BLaER1 treated with 17β-estradiol and CSF1 and Interleukin-3, amounts not matched to agents 10 nM and 100 nM (cell line): ENCODE data around the gene RBM45.

Experiments
- H3K27ac ChIP-seq, 11 experiments: shearing (Covaris generic); formaldehyde crosslinking; 2 replicates each; pipeline ENCODE4 v1.8.1; 2022
- H3K27me3 ChIP-seq, 11 experiments: shearing (Covaris generic); formaldehyde crosslinking; 2 replicates each; pipeline ENCODE4 v1.8.1; 2022
- H3K36me3 ChIP-seq, 11 experiments: shearing (Covaris generic); formaldehyde crosslinking; 2 replicates each; pipeline ENCODE4 v1.8.1; 2022
- H3K4me1 ChIP-seq, 10 experiments: shearing (Covaris generic); formaldehyde crosslinking; 2 replicates each; pipeline ENCODE4 v1.8.1; 2022
- H3K4me2 ChIP-seq, 11 experiments: shearing (Covaris generic); formaldehyde crosslinking; 2 replicates each; pipeline ENCODE4 v1.8.1; 2022
- H3K4me3 ChIP-seq, 10 experiments: shearing (Covaris generic); formaldehyde crosslinking; 2 replicates each; pipeline ENCODE4 v1.8.1; 2022
- H3K9ac ChIP-seq, 11 experiments: shearing (Covaris generic); formaldehyde crosslinking; 2 replicates each; pipeline ENCODE4 v1.8.1; 2022
- H3K9me3 ChIP-seq, 11 experiments: shearing (Covaris generic); formaldehyde crosslinking; replicated peaks in 1 of 11; 2 replicates each; pipeline ENCODE4 v1.8.1; 2022
- H4K20me1 ChIP-seq, 11 experiments: shearing (Covaris generic); formaldehyde crosslinking; 2 replicates each; pipeline ENCODE4 v1.8.1; 2022
- Cebpa-rat ChIP-seq, 11 experiments: shearing (Covaris generic); IDR thresholded peaks; 2 replicates each; pipeline ENCODE4 v1.8.1; 2022

The RBM45 gene, protein sequence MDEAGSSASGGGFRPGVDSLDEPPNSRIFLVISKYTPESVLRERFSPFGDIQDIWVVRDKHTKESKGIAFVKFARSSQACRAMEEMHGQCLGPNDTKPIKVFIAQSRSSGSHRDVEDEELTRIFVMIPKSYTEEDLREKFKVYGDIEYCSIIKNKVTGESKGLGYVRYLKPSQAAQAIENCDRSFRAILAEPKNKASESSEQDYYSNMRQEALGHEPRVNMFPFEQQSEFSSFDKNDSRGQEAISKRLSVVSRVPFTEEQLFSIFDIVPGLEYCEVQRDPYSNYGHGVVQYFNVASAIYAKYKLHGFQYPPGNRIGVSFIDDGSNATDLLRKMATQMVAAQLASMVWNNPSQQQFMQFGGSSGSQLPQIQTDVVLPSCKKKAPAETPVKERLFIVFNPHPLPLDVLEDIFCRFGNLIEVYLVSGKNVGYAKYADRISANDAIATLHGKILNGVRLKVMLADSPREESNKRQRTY

DNA sequence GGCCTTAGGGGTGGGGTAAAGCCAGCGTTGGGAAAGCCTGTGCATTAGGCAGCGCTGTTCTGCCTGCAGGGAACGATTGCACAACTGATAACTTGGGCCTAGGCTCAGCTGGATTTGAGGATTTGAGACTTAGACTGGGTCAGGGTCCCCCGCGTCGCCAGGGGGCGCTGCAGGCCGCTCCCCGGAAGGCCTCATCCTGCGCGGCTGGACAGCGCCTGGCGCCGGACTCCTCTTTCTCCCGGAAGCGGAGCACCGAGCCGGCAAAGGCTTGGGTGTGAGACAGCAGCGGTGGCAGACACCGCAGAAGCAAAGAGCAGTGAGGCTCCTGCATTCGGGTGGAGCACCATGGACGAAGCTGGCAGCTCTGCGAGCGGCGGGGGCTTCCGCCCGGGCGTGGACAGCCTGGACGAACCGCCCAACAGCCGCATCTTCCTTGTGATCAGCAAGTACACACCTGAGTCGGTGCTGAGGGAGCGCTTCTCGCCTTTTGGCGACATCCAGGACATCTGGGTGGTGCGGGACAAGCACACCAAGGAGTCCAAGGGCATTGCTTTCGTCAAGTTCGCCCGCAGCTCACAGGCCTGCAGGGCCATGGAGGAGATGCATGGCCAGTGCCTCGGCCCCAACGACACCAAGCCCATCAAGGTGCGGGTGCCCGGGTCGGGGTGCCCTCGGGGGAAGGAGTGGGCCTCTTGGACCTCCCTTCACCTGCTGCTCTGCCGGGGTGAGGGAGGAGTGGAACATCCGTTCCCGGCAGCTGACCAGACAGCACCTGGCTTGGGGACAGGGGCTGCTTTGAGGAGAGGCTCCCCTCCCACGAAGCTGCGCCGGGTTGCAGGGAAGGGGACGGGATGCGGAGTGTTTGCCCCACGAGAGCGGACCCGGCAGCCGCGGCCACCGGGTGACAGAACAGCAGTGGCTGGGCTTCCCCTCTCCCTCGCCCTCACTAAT, at the start of gene RBM45:
TSS of gene RBM45 (plus strand) at position 236 of the 951 bp plus-strand sequence. CDS start at position 346, 110 bp downstream.
- H3K27me3 ChIP-seq = no peaks in the 10 kb centered on the region
- peaks cover 0 to 23% (median 10%) of the 10 kb centered on the region in 11 experiments; a peak in 12 of 22 replicates for H3K36me3 ChIP-seq
- peak in 10 of 11 experiments; percentile 50 to 89 (median 78); a peak in 17 of 22 replicates for TF ChIP-seq Cebpa-rat (IDR thresholded peaks at IDR 0.05)
- H3K27ac ChIP-seq = peak within 1 kb of the TSS; percentile 68 to 84 (median 75); a peak in 21 of 22 replicates
- peak within 1 kb of the TSS; percentile 77 to 97 (median 88) for H3K4me3 ChIP-seq
- H4K20me1 ChIP-seq = no peaks in the 10 kb centered on the region; a peak in 1 of 22 replicates
- peak within 1 kb of the TSS; percentile 75 to 90 (median 85) for H3K9ac ChIP-seq
- H3K4me2 ChIP-seq = peak within 1 kb of the TSS; percentile 77 to 99 (median 92)
- H3K4me1 ChIP-seq = peaks cover 12 to 28% (median 17%) of the 10 kb centered on the region in 10 experiments
- no peaks in the 10 kb centered on the region for H3K9me3 ChIP-seq

DNA sequence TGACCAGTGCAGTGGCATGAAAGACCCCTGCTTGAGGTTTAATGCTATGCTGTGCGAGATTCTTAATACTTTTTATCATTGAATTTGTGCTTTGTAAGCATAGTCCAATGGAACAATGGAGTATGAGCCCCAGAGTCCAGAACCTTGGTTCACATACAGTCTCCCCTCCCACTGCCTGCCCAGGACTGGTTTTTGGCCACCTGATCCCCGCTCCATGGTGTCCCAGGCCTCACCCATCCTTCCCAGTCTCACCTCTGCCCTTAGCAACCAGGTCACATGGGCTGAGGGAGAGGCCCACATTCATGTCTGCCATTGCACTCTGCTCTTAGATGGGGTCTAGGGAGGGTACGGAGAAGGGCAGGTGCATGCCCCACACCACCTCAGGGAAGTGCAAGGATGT, 45.9 kb upstream of the RBM45 start:
- TF ChIP-seq Cebpa-rat (IDR thresholded peaks at IDR 0.05) = no peak
- peak overlapping the region in 2 of 11 experiments; percentile 18 to 21; a peak in 2 of 22 replicates for H3K4me2 ChIP-seq
- no peak overlapping the region for H3K27ac ChIP-seq

DNA sequence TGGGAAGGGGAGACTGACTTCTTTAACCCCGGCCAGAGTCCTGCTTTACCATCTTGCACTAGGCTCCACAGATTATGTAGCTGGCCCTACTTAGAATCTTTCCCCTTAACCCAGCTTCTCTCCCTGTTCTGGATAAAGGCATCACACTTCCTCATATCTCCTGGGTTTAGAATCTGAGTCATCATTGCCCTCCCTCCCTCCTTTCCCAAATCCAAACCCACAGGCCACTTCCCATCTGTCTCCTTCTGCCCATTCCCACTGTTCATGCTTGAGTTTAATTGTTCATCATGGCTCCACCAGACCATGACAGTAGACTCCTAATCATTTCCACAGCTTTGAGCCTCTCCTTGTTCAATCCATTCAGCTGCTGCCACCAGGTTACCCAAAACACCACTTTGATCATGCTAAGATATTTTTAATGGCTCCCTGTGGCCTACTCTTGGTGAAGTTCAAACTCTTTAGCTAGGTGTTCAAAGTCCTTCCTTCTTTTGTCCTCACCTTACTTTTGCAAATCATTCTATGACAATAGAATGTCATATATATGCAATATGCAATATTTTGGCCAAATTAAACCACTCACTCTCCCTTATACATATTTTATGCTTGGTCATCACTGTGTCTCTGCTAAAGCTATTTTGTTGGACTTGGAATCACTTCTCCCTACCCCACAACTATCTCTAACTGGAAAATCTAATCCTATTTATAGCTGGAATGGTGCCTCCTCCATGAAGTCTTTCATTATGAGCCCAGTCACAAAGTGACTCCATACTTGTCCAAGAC, 45.2 kb upstream of the RBM45 start:
- H3K27me3 ChIP-seq = no peaks in the 10 kb centered on the region
- no peak overlapping the region for H3K27ac ChIP-seq

More for the DNA sequence above, 45.9 kb upstream of the RBM45 start:
- H4K20me1 ChIP-seq = no peaks in the 10 kb centered on the region
- peaks cover 0 to 14% (median 8%) of the 10 kb centered on the region in 10 experiments; a peak in 14 of 20 replicates for H3K4me1 ChIP-seq
- no peaks in the 10 kb centered on the region for H3K36me3 ChIP-seq
- no peak overlapping the region for H3K4me3 ChIP-seq
- H3K9ac ChIP-seq = no peak overlapping the region
- no peaks in the 10 kb centered on the region for H3K27me3 ChIP-seq
- H3K9me3 ChIP-seq = no peaks in the 10 kb centered on the region

DNA sequence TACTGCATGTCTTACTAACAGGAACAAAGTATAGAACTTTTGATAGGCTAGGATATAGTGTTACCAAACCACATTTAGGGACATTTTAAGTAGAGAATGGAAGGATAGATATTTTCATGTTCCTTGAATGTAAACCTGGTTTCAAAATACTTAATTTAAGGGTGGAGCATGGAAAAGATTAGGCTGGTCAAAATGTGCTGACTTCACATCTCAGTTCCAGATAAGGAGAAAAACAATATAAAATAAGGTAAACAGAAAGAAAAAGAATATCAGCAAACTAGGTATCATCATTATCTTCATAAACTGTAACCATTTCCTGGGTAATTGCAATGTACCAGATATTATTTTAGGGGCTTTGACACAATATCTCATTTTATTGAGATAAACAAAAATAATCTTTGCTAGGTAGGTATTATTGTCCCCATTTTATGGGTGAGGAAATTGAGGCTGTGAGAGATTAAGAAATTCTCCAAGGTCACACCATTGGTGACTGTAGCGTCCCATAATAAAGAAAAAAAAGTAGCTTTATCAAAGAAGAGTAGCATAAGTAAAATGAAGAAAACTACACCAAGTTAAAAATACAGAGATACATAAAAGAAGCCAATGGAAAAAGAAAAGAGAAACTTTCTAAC, 43.3 kb upstream of the RBM45 start:
- Histone ChIP-seq H3K27me3 (no peaks in the 10 kb centered on the region), H3K4me2 (no peak overlapping the region), H4K20me1 (no peaks in the 10 kb centered on the region), H3K9ac (no peak overlapping the region), H3K27ac (no peak overlapping the region), H3K4me3 (no peak overlapping the region), H3K4me1 (peaks cover 0 to 14% (median 8%) of the 10 kb centered on the region in 10 experiments; a peak in 14 of 20 replicates), H3K36me3 (no peaks in the 10 kb centered on the region), H3K9me3 (peaks cover 0 to 11% (median 0%) of the 10 kb centered on the region in 11 experiments; a peak in 1 of 22 replicates)
- no peak for TF ChIP-seq Cebpa-rat (IDR thresholded peaks at IDR 0.05)

More for the DNA sequence above, 45.2 kb upstream of the RBM45 start:
- Histone ChIP-seq H3K4me1 (peaks cover 0 to 14% (median 8%) of the 10 kb centered on the region in 10 experiments; a peak in 14 of 20 replicates), H4K20me1 (no peaks in the 10 kb centered on the region), H3K9ac (no peak overlapping the region), H3K4me2 (peak overlapping the region in 2 of 11 experiments; percentile 18 to 21; a peak in 2 of 22 replicates), H3K4me3 (no peak overlapping the region), H3K9me3 (peaks cover 0 to 3% (median 0%) of the 10 kb centered on the region in 11 experiments; a peak in 1 of 22 replicates), H3K36me3 (no peaks in the 10 kb centered on the region)
- no peak for TF ChIP-seq Cebpa-rat (IDR thresholded peaks at IDR 0.05)

DNA sequence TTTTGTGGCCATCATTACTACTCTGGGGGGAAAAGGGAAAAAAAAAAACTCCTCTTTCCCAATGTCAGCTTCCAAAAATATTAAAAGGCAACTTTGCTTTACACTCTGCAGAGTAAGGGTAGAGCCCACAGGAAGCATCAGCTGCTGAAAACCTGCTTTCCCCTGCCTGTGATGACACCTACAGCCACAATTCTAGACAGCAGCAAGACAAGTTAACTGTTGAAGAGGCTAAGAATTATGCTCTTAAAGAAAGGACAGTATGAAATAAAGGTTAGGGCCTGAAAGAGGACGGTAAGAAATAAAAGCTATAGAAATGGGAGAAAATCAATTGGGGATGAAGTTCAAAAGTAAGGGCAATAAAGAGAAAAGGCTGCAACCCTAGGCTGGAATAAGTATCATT, 42.7 kb upstream of the RBM45 start:
- TF ChIP-seq Cebpa-rat (IDR thresholded peaks at IDR 0.05) = no peak
- Histone ChIP-seq H3K4me3 (no peak overlapping the region), H4K20me1 (no peaks in the 10 kb centered on the region), H3K9ac (no peak overlapping the region), H3K27me3 (no peaks in the 10 kb centered on the region), H3K4me1 (peaks cover 0 to 14% (median 7%) of the 10 kb centered on the region in 10 experiments; a peak in 14 of 20 replicates), H3K36me3 (no peaks in the 10 kb centered on the region), H3K9me3 (peaks cover 0 to 11% (median 0%) of the 10 kb centered on the region in 11 experiments; a peak in 1 of 22 replicates), H3K27ac (no peak overlapping the region), H3K4me2 (no peak overlapping the region)

DNA sequence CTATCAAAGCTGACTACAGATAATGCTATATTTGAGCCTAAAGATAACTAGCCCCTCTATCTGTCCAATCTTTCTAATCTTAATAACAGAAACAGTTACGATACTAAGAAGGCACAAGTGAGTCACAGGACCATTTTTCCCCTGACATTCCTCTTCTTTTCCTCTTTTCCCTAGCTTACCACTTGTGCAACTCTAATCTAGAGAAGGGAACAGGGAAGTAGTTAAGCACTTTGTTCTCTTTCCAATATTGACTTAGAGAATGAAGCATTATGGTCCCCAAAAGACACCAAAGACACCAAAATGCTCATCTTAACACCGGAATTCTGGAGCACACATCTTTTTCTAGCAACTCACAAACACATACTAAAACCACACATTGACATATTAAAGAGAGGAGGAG, 41.4 kb upstream of the RBM45 start:
- no peak overlapping the region for H3K4me2 ChIP-seq
- no peaks in the 10 kb centered on the region for H3K27me3 ChIP-seq
- H3K4me1 ChIP-seq = peaks cover 0 to 16% (median 0%) of the 10 kb centered on the region in 10 experiments; a peak in 5 of 20 replicates
- peaks cover 0 to 11% (median 0%) of the 10 kb centered on the region in 11 experiments; a peak in 1 of 22 replicates for H3K9me3 ChIP-seq
- H4K20me1 ChIP-seq = no peaks in the 10 kb centered on the region
- H3K4me3 ChIP-seq = no peak overlapping the region
- no peak overlapping the region for H3K27ac ChIP-seq
- TF ChIP-seq Cebpa-rat (IDR thresholded peaks at IDR 0.05) = no peak
- no peak overlapping the region for H3K9ac ChIP-seq
- H3K36me3 ChIP-seq = no peaks in the 10 kb centered on the region

DNA sequence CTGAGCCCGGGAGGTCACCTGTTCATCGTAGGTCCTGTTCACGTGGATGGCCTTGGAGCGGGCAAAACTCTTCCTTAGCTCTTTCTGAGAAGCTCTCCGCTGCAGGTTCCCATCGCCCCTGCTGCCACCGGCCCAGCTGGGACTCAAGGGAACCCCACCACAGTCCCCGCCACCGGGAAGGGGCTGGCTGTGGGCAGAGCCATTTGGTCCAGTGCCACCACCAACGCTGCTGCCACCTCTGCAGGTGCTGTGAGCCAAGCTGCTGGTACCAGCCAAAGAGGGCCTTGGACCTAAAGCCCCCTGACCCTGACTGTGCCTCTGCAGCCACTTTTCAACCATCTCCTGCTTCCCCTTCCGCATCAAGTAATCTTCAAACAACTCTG, 40.2 kb upstream of the RBM45 start:
- H3K4me3 ChIP-seq = no peak overlapping the region
- H3K27ac ChIP-seq = no peak overlapping the region
- H3K4me1 ChIP-seq = 0 out of 20 replicates have a peak, but pooled peaks cover 0 to 8% (median 0%) of the 10 kb centered on the region in 10 experiments
- H3K9ac ChIP-seq = no peak overlapping the region
- no peaks in the 10 kb centered on the region for H4K20me1 ChIP-seq
- peaks cover 0 to 11% (median 0%) of the 10 kb centered on the region in 11 experiments; a peak in 1 of 22 replicates for H3K9me3 ChIP-seq
- no peaks in the 10 kb centered on the region for H3K27me3 ChIP-seq
- no peak overlapping the region for H3K4me2 ChIP-seq
- H3K36me3 ChIP-seq = no peaks in the 10 kb centered on the region
- no peak for TF ChIP-seq Cebpa-rat (IDR thresholded peaks at IDR 0.05)
